IMR-90 (cell line): ENCODE measurements around the gene SEMA3E. TPM values are rescaled to one million over a fixed set of nuclear protein-coding genes. Genes with fewer than 3 reads are reported as not detected.
"Not testable (repeated sequence)": the region's sequence is repeated elsewhere in the genome, so short reads cannot be mapped to it uniquely, and the experiment has no call there.

Experiments used
- ATAC-seq: fragments of 200-7000 bp; cut with Tn5 transposase; 2 replicates; pipeline ENCODE4 v1.9.1; 2020; ENCODE audit warnings: low read depth, mild to moderate bottlenecking, moderate library complexity
- BruUV-seq: library from RNA; stranded (reverse); fragments of 400-500 nt; replicated peaks from 2 replicates; lab custom pipeline; 2021; lab: Mats Ljungman, UMichigan
- CTCF ChIA-PET: fragments of 300-600 bp; formaldehyde crosslinking; extraction: SDS; loops from one replicate; lab custom pipeline; 2021; ENCODE audit warnings: antibody characterized with exemption; lab: Yijun Ruan, JAX
- POLR2A ChIA-PET: fragments of 300-600 bp; sonication (Branson Sonifier 250); formaldehyde crosslinking; loops from one replicate; lab custom pipeline; 2022; ENCODE audit warnings: antibody characterized with exemption; ENCODE audit not compliant: unreplicated experiment; lab: Charles Lee
- DNase-seq: peaks from one replicate; pipeline ENCODE4 v3.0.0; 2013
- H2AFZ ChIP-seq: replicated peaks from 2 replicates; pipeline ENCODE3; 2013; ENCODE audit warnings: low read length, mild to moderate bottlenecking; ENCODE audit not compliant: poor library complexity
- H2AK5ac ChIP-seq: 2 replicates; pipeline ENCODE4 v1.6.1; 2013; ENCODE audit warnings: low read depth, low read length, inconsistent platforms
- H2AK9ac ChIP-seq: replicated peaks from 2 replicates; pipeline ENCODE3; 2013; ENCODE audit warnings: mild to moderate bottlenecking, low read depth, low read length, moderate library complexity; ENCODE audit not compliant: poor library complexity
- H2BK120ac ChIP-seq: 2 replicates; pipeline ENCODE4 v1.6.1; 2013; ENCODE audit warnings: low read depth, low read length, inconsistent platforms
- H2BK15ac ChIP-seq: 3 replicates; pipeline ENCODE4 v1.6.1; 2013; ENCODE audit warnings: low read depth, low read length, inconsistent platforms
- H2BK20ac ChIP-seq: 2 replicates; pipeline ENCODE4 v1.6.1; 2013; ENCODE audit warnings: low read depth, mild to moderate bottlenecking, inconsistent platforms, low read length, moderate library complexity
- H2BK5ac ChIP-seq: 2 replicates; pipeline ENCODE4 v1.6.1; 2013; ENCODE audit warnings: mild to moderate bottlenecking, low read depth, low read length, inconsistent platforms; ENCODE audit not compliant: poor library complexity, severe bottlenecking
- H3K14ac ChIP-seq: replicated peaks from 2 replicates; pipeline ENCODE4 v1.6.1; 2013; ENCODE audit warnings: low read depth, low read length, inconsistent platforms
- H3K18ac ChIP-seq: 2 replicates; pipeline ENCODE4 v1.6.1; 2013; ENCODE audit warnings: low read depth, low read length, control low read depth
- H3K23ac ChIP-seq: 2 replicates; pipeline ENCODE4 v1.6.1; 2013; ENCODE audit warnings: low read depth, low read length, inconsistent platforms
- H3K27ac ChIP-seq: 2 replicates; pipeline ENCODE4 v1.5.1; 2013; ENCODE audit warnings: mild to moderate bottlenecking, control low read depth, low read length; ENCODE audit not compliant: insufficient read depth
- H3K27me3 ChIP-seq: 2 replicates; pipeline ENCODE4 v1.6.1; 2013; ENCODE audit warnings: low read length; ENCODE audit not compliant: control insufficient read depth, insufficient read depth
- H3K36me3 ChIP-seq: 2 replicates; pipeline ENCODE4 v1.6.1; 2013; ENCODE audit warnings: low read length, mixed read lengths; ENCODE audit not compliant: control insufficient read depth, insufficient read depth
- H3K4ac ChIP-seq: 2 replicates; pipeline ENCODE4 v1.6.1; 2013; ENCODE audit warnings: low read depth, low read length, inconsistent platforms
- H3K4me1 ChIP-seq: 2 replicates; pipeline ENCODE4 v1.6.1; 2013; ENCODE audit warnings: low read length, mixed read lengths; ENCODE audit not compliant: control insufficient read depth, insufficient read depth
- H3K4me2 ChIP-seq: 2 replicates; pipeline ENCODE4 v1.6.1; 2013; ENCODE audit warnings: low read depth, mild to moderate bottlenecking, control low read depth, low read length, moderate library complexity
- H3K4me3 ChIP-seq: 2 replicates; pipeline ENCODE4 v1.5.1; 2013; ENCODE audit warnings: low read depth, mild to moderate bottlenecking, control low read depth, low read length, moderate library complexity; ENCODE audit not compliant: insufficient read depth
- H3K56ac ChIP-seq: 2 replicates; pipeline ENCODE4 v1.6.1; 2013; ENCODE audit warnings: low read length, inconsistent platforms; ENCODE audit not compliant: insufficient read depth; ENCODE audit errors: extremely low read depth
- H3K79me1 ChIP-seq, 2 experiments: 2 replicates each; pipeline ENCODE4 v1.6.1; 2013; ENCODE audit warnings: low read length in 2 of 2, inconsistent platforms in 1 of 2, low read depth in 1 of 2
- H3K9ac ChIP-seq: 2 replicates; pipeline ENCODE4 v1.6.1; 2013; ENCODE audit warnings: low read depth, low read length, control low read depth
- H3K9me1 ChIP-seq: 2 replicates; pipeline ENCODE4 v1.6.1; 2013; ENCODE audit warnings: low read length, inconsistent platforms; ENCODE audit not compliant: insufficient read depth
- H3K9me3 ChIP-seq: 2 replicates; pipeline ENCODE4 v1.6.1; 2013; ENCODE audit warnings: low read length; ENCODE audit not compliant: control insufficient read depth, insufficient read depth
- H4K20me1 ChIP-seq: 2 replicates; pipeline ENCODE4 v1.6.1; 2013; ENCODE audit warnings: low read length, inconsistent platforms; ENCODE audit not compliant: insufficient read depth
- H4K5ac ChIP-seq: 2 replicates; pipeline ENCODE4 v1.6.1; 2013; ENCODE audit warnings: mild to moderate bottlenecking, low read depth, low read length, control low read depth
- H4K8ac ChIP-seq, 2 experiments: 2 replicates each; pipeline ENCODE4 v1.6.1; 2013; ENCODE audit warnings: low read depth in 2 of 2, low read length in 2 of 2, control low read depth in 1 of 2, inconsistent platforms in 1 of 2
- H4K91ac ChIP-seq: 2 replicates; pipeline ENCODE4 v1.6.1; 2013; ENCODE audit warnings: low read depth, low read length, inconsistent platforms; ENCODE audit not compliant: insufficient read depth
- RAD21 ChIP-seq: IDR thresholded peaks from 2 replicates; pipeline ENCODE4 v1.6.1; 2012; ENCODE audit warnings: low read length, improper control_type of control experiment
- WGBS, 2 experiments: methylation state at CpG; one replicate each; pipeline versions ENCODE4 v1.1.5 to v1.1.7; 2013; ENCODE audit warnings: missing lambda C conversion rate in 2 of 2; ENCODE audit not compliant: insufficient read length in 1 of 2; ENCODE audit errors: extremely low coverage in 2 of 2; 5-methylcytosine and 5-hydroxymethylcytosine counted together
- dilution Hi-C: fragments of 300-500 bp; cut with HindIII; formaldehyde crosslinking; loops from one replicate; pipeline ENCODE4 v1.14.3; 2018; ENCODE audit warnings: low sequenced_read_pairs; ENCODE audit not compliant: unreplicated experiment
- in situ Hi-C: fragments of 300-500 bp; cut with MboI; formaldehyde crosslinking; loops from 3 replicates; pipeline ENCODE4 v1.14.3; 2019; ENCODE audit warnings: low sequenced_read_pairs, inconsistent platforms, mixed read lengths
- intact Hi-C: fragments of 100-400 bp; cut with micrococcal nuclease; formaldehyde crosslinking; loops from 2 replicates; pipeline ENCODE4 v1.10.0; 2022
- polyA plus RNA-seq, 3 experiments: library from polyadenylated mRNA; depleted of rRNA; stranded (reverse); fragments of >200 nt; gene quantifications; 2 replicates each; pipeline ENCODE4 v1.2.3, GENCODE V29; 2012; ENCODE audit warnings: low replicate concordance in 1 of 3
- total RNA-seq: library from RNA; depleted of rRNA; stranded (reverse); fragments of >200 nt; gene quantifications from 2 replicates; pipeline ENCODE4 v1.2.3, GENCODE V29; 2012

The SEMA3E gene
- total and polyA plus RNA-seq, 2 of the 4 experiments (the other 2 are of a cell fraction), result 0.31 to 0.72 TPM

DNA sequence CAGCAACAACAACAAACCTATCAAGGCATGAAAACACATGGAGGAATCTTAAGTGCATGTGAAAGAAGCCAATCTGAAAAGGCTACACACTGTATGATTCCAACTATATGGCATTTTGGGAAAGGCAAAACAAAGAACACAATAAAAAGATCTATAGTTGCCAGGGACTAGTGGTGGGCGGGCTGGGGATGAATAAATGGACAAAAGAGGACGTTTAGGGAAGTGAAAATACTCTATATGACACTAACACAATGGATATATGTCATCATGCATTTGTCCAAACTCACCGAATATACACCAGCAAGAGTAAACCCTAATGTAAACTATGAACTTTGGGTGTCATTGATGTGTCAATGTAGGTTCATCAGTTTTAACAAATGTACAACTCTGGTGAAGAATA, 89.1 kb downstream of the SEMA3E start:
- H4K8ac ChIP-seq, result no peak overlapping the region
- H2BK120ac ChIP-seq, result no peak overlapping the region
- no TSS peak for BruUV-seq
- no peaks in the 10 kb centered on the region for H3K36me3 ChIP-seq
- no peaks in the 10 kb centered on the region for H3K79me1 ChIP-seq
- H4K5ac ChIP-seq, result no peak overlapping the region
- intact Hi-C loops, result no loop called here
- no peak overlapping the region for H2BK5ac ChIP-seq
- H3K4ac ChIP-seq, result no peak overlapping the region
- no peaks in the 10 kb centered on the region for H4K20me1 ChIP-seq
- H3K9ac ChIP-seq, result no peak overlapping the region
- CTCF ChIA-PET, result no interaction called here
- POLR2A ChIA-PET, result no interaction called here
- TF ChIP-seq RAD21, result no peak
- ATAC-seq, result no peak
- in situ Hi-C loops, result no loop called here
- no peak for DNase-seq
- no peak overlapping the region for H3K4me2 ChIP-seq
- dilution Hi-C loops, result no loop called here
- H4K91ac ChIP-seq, result no peak overlapping the region
- H2BK15ac ChIP-seq, result no peak overlapping the region
- H2AK9ac ChIP-seq, result no peak overlapping the region
- no peak overlapping the region for H3K23ac ChIP-seq
- H2AK5ac ChIP-seq, result no peak overlapping the region
- no peak overlapping the region for H3K27ac ChIP-seq
- H3K27me3 ChIP-seq, result no peaks in the 10 kb centered on the region
- H2AFZ ChIP-seq, result no peak overlapping the region
- no CpG with 5 or more reads among the region's 3 CpGs for WGBS, 2 experiments
- H3K4me3 ChIP-seq, result no peak overlapping the region
- no peak overlapping the region for H3K18ac ChIP-seq
- no peaks in the 10 kb centered on the region for H3K9me3 ChIP-seq
- H3K56ac ChIP-seq, result no peak overlapping the region
- no peak overlapping the region for H3K14ac ChIP-seq
- no peaks in the 10 kb centered on the region for H3K9me1 ChIP-seq
- H2BK20ac ChIP-seq, result no peak overlapping the region
- no peaks in the 10 kb centered on the region for H3K4me1 ChIP-seq

DNA sequence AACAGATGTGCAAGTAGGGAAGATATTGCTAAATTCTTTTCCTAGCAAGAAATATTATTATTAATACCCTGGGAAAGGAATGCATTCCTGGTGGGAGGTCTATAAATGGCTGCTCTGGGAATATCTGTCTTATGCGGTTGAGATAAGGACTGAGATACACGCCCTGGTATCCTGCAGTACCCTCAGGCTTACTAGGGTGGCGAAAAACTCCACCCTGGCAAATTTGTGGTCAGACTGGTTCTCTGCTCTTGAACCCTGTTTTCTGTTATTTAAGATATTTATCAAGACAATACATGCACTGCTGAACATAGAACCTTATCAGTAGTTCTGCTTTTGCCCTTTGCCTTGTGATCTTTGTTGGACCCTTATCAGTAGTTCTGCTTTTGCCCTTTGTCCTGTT, 96.4 kb downstream of the SEMA3E start:
- H3K18ac ChIP-seq, BruUV-seq, H3K27ac ChIP-seq, H3K4ac ChIP-seq, H3K56ac ChIP-seq, H2BK15ac ChIP-seq, H3K27me3 ChIP-seq, H4K5ac ChIP-seq, intact Hi-C loops, H3K36me3 ChIP-seq, DNase-seq, H2AK9ac ChIP-seq, H3K4me2 ChIP-seq, H3K9me3 ChIP-seq, H3K79me1 ChIP-seq, H2BK120ac ChIP-seq, dilution Hi-C loops, H2BK20ac ChIP-seq, H4K8ac ChIP-seq, in situ Hi-C loops, H2AK5ac ChIP-seq, H4K20me1 ChIP-seq, H2BK5ac ChIP-seq, H3K9ac ChIP-seq, H2AFZ ChIP-seq, H3K4me3 ChIP-seq, POLR2A ChIA-PET, H3K14ac ChIP-seq, H3K4me1 ChIP-seq, ATAC-seq, H3K9me1 ChIP-seq, H4K91ac ChIP-seq, CTCF ChIA-PET, H3K23ac ChIP-seq: not testable (repeated sequence)
- no CpG with 5 or more reads among the region's 3 CpGs for WGBS, 2 experiments
